Ureter (tissue), 1 donor: Measurements from ENCODE around the gene TEX30. TPM values are rescaled to one million over a fixed set of nuclear protein-coding genes. Genes with fewer than 3 reads are reported as not detected.

ENCODE experiments used
- total RNA-seq: library from RNA; stranded (reverse); gene quantifications from one replicate; pipeline ENCODE4 v1.2.4, GENCODE V29; 2023
- donor health status: DM: yes; HTN: yes; CAD: no.

The TEX30 gene
- total RNA-seq, 1 donor from 2014 or later: 4.2 TPM

Other genes starting within 250 kb of the TEX30 start
- 46.5 TPM for gene TPP2, start 176.8 kb downstream of the TEX30 start, total RNA-seq
- not detected for gene METTL21C, start 78.7 kb downstream of the TEX30 start, total RNA-seq
- gene POGLUT2, start 25.2 kb upstream of the TEX30 start, total RNA-seq: 2.2 TPM
- 17.2 TPM for gene BIVM, start 25.3 kb upstream of the TEX30 start, total RNA-seq
- 69.5 TPM for gene ERCC5, start 72.2 kb upstream of the TEX30 start, total RNA-seq